HEK293 (cell line): ENCODE measurements around the gene HSD17B13.

ENCODE experiments used
- CTCF ChIA-PET: fragments of 350-600 bp; formaldehyde crosslinking; extraction: SDS; loops from one replicate; lab custom pipeline; 2021; ENCODE audit warnings: antibody characterized with exemption; lab: Yijun Ruan, JAX
- POLR2A ChIA-PET: fragments of 300-600 bp; formaldehyde crosslinking; extraction: SDS; loops from one replicate; lab custom pipeline; 2020; ENCODE audit warnings: antibody characterized with exemption, inconsistent platforms; lab: Yijun Ruan, JAX
- H3K27ac ChIP-seq: fragments of 200-500 bp; sonication (Bioruptor generic); 2 replicates; pipeline ENCODE4 v1.5.1; 2014; ENCODE audit warnings: low read depth, low read length, control low read depth, inconsistent platforms; ENCODE audit errors: extremely low read depth
- H3K36me3 ChIP-seq, 2 experiments: fragments of 200-500 bp in 1 of 2; sonication (Bioruptor generic) in 1 of 2; 1 replicate in 1 of 2; 2 replicates in 1 of 2; pipeline ENCODE4 v1.5.1; 2014 to 2017; ENCODE audit warnings: inconsistent platforms in 2 of 2, low read length in 2 of 2; ENCODE audit not compliant: control insufficient read depth in 2 of 2, insufficient read depth in 1 of 2
- H3K4me1 ChIP-seq: fragments of 200-500 bp; sonication (Bioruptor generic); 2 replicates; pipeline ENCODE4 v1.5.1; 2014; ENCODE audit warnings: mild to moderate bottlenecking, low read length, inconsistent platforms; ENCODE audit not compliant: control insufficient read depth, insufficient read depth
- H3K4me3 ChIP-seq: 2 replicates; pipeline ENCODE4 v1.5.1; 2011; ENCODE audit warnings: low read depth, mild to moderate bottlenecking, control low read depth, low read length, moderate library complexity
- H3K9me3 ChIP-seq: fragments of 200-500 bp; sonication (Bioruptor generic); 2 replicates; pipeline ENCODE4 v1.5.1; 2014; ENCODE audit warnings: low read depth, low read length, inconsistent platforms; ENCODE audit not compliant: control insufficient read depth, insufficient read depth
- CTCF ChIP-seq: fragments of 450-650 bp; formaldehyde crosslinking; IDR thresholded peaks from 2 replicates; pipeline ENCODE4 v1.5.1; 2016; ENCODE audit warnings: missing biosample characterization, missing genetic modification characterization
- HOXA7 ChIP-seq: sonication (generic); formaldehyde crosslinking; IDR thresholded peaks from 2 replicates; pipeline ENCODE4 v1.8.1; 2022; ENCODE audit warnings: missing genetic modification reagents, borderline replicate concordance
- HOXC10 ChIP-seq: sonication (generic); formaldehyde crosslinking; IDR thresholded peaks from 2 replicates; pipeline ENCODE4 v1.8.1; 2023; ENCODE audit warnings: mild to moderate bottlenecking, missing genetic modification reagents
- MYNN ChIP-seq: fragments of 450-650 bp; formaldehyde crosslinking; IDR thresholded peaks from 2 replicates; pipeline ENCODE4 v1.5.1; 2016; ENCODE audit warnings: missing biosample characterization, missing genetic modification characterization, borderline replicate concordance
- PRDM1 ChIP-seq: fragments of 450-650 bp; formaldehyde crosslinking; IDR thresholded peaks from 2 replicates; pipeline ENCODE4; 2016; ENCODE audit warnings: missing biosample characterization, missing genetic modification characterization
- ZFP3 ChIP-seq: fragments of 450-650 bp; formaldehyde crosslinking; IDR thresholded peaks from 2 replicates; pipeline ENCODE4 v1.5.1; 2016; ENCODE audit warnings: low read depth, missing biosample characterization, missing genetic modification characterization
- ZFP37 ChIP-seq: fragments of 450-650 bp; formaldehyde crosslinking; IDR thresholded peaks from 2 replicates; pipeline ENCODE4 v1.5.1; 2016; ENCODE audit warnings: missing biosample characterization, missing genetic modification characterization
- ZNF132 ChIP-seq: fragments of 450-650 bp; formaldehyde crosslinking; IDR thresholded peaks from 2 replicates; pipeline ENCODE4 v1.5.1; 2017; ENCODE audit warnings: missing biosample characterization, missing genetic modification characterization, borderline replicate concordance
- ZNF133 ChIP-seq: fragments of 450-650 bp; formaldehyde crosslinking; IDR thresholded peaks from 2 replicates; pipeline ENCODE4 v1.5.1; 2016; ENCODE audit warnings: missing biosample characterization, missing genetic modification characterization
- ZNF19 ChIP-seq: fragments of 450-650 bp; formaldehyde crosslinking; IDR thresholded peaks from 2 replicates; pipeline ENCODE4; 2016; ENCODE audit warnings: missing biosample characterization, missing genetic modification characterization, low read depth
- ZNF2 ChIP-seq: fragments of 450-650 bp; formaldehyde crosslinking; IDR thresholded peaks from 2 replicates; pipeline ENCODE4 v1.5.1; 2016; ENCODE audit warnings: missing biosample characterization, missing genetic modification characterization
- ZNF223 ChIP-seq: fragments of 450-650 bp; formaldehyde crosslinking; IDR thresholded peaks from 2 replicates; pipeline ENCODE4 v1.5.1; 2016; ENCODE audit warnings: missing biosample characterization, missing genetic modification characterization
- ZNF335 ChIP-seq: fragments of 450-650 bp; formaldehyde crosslinking; conservative IDR thresholded peaks from 2 replicates; pipeline ENCODE4 v1.5.1; 2016; ENCODE audit warnings: missing biosample characterization, missing genetic modification characterization
- ZNF37A ChIP-seq: fragments of 450-650 bp; IDR thresholded peaks from 2 replicates; pipeline ENCODE4 v1.5.1; 2018; ENCODE audit warnings: missing biosample characterization, missing genetic modification characterization
- ZNF654 ChIP-seq: fragments of 450-650 bp; formaldehyde crosslinking; IDR thresholded peaks from 2 replicates; pipeline ENCODE4 v1.5.1; 2016; ENCODE audit warnings: low read depth, missing biosample characterization, missing genetic modification characterization
- ZNF660 ChIP-seq: fragments of 450-650 bp; IDR thresholded peaks from 2 replicates; pipeline ENCODE4 v1.5.1; 2018; ENCODE audit warnings: missing biosample characterization, mild to moderate bottlenecking, missing genetic modification characterization
- ZNF664 ChIP-seq: fragments of 450-650 bp; formaldehyde crosslinking; IDR thresholded peaks from 2 replicates; pipeline ENCODE4 v1.5.1; 2016; ENCODE audit warnings: missing biosample characterization, missing genetic modification characterization
- ZNF670 ChIP-seq: fragments of 450-650 bp; formaldehyde crosslinking; IDR thresholded peaks from 2 replicates; pipeline ENCODE4 v1.5.1; 2016; ENCODE audit warnings: missing biosample characterization, missing genetic modification characterization, low read depth
- TF ChIP-seq, protein P1 (sequence below): fragments of 450-650 bp; formaldehyde crosslinking; IDR thresholded peaks from 2 replicates; pipeline ENCODE4 v1.5.1; 2016; ENCODE audit warnings: missing biosample characterization, missing genetic modification characterization
- TF ChIP-seq, protein P2 (sequence below): fragments of 450-650 bp; formaldehyde crosslinking; optimal IDR thresholded peaks from 2 replicates; pipeline ENCODE3; 2016; ENCODE audit warnings: missing biosample characterization, mild to moderate bottlenecking, missing genetic modification characterization
- TF ChIP-seq, protein P3 (sequence below): fragments of 450-650 bp; formaldehyde crosslinking; conservative IDR thresholded peaks from 2 replicates; pipeline ENCODE4 v1.5.1; 2016; ENCODE audit warnings: low read depth, missing biosample characterization, missing genetic modification characterization

Gene HSD17B13

GRCh38 chr4:87354168-87355102, 31.8 kb upstream of the HSD17B13 start:
- H3K27ac ChIP-seq = no peak overlapping the region
- ChIA-PET CTCF (interaction anchor here (0.6 to 2.7 kb wide), 15 partner anchors 21 to 497 kb away, joined by 3 to 18 read pairs (median 3); no protein-coding TSS in a partner anchor), POLR2A (interaction anchor here (0.6 to 1.4 kb wide), 2 partner anchors 68 to 110 kb away, joined by 3 to 4 read pairs; partner anchors contain the start of gene NUDT9)
- no peak overlapping the region for H3K4me3 ChIP-seq
- peaks cover 0 to 38% of the 10 kb centered on the region in 2 experiments; a peak in 1 of 3 replicates for H3K36me3 ChIP-seq
- H3K4me1 ChIP-seq = no peaks in the 10 kb centered on the region
- no peaks in the 10 kb centered on the region for H3K9me3 ChIP-seq
- TF ChIP-seq ZNF670 (tag by site-specific recombination) (no peak), ZFP3 (tag by site-specific recombination) (no peak), ZNF335 (tag by site-specific recombination) (0 out of 2 replicates have a peak, but pooled peaks have one; percentile 27), ZNF37A (tag by site-specific recombination) (no peak), ZFP37 (no peak)
- TF ChIP-seq, protein P1, sequence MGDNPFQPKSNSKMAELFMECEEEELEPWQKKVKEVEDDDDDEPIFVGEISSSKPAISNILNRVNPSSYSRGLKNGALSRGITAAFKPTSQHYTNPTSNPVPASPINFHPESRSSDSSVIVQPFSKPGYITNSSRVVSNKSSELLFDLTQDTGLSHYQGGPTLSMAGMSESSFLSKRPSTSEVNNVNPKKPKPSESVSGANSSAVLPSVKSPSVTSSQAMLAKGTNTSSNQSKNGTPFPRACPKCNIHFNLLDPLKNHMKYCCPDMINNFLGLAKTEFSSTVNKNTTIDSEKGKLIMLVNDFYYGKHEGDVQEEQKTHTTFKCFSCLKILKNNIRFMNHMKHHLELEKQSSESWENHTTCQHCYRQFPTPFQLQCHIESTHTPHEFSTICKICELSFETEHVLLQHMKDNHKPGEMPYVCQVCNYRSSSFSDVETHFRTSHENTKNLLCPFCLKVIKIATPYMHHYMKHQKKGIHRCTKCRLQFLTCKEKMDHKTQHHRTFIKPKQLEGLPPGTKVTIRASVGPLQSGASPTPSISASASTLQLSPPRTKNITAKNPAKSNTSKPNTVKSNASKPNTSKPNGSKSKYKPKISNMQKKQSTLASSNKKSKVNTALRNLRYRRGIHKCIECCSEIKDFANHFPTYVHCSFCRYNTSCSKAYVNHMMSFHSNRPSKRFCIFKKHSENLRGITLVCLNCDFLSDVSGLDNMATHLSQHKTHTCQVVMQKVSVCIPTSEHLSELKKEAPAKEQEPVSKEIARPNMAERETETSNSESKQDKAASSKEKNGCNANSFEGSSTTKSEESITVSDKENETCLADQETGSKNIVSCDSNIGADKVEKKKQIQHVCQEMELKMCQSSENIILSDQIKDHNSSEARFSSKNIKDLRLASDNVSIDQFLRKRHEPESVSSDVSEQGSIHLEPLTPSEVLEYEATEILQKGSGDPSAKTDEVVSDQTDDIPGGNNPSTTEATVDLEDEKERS = no peak
- TF ChIP-seq, protein P2, sequence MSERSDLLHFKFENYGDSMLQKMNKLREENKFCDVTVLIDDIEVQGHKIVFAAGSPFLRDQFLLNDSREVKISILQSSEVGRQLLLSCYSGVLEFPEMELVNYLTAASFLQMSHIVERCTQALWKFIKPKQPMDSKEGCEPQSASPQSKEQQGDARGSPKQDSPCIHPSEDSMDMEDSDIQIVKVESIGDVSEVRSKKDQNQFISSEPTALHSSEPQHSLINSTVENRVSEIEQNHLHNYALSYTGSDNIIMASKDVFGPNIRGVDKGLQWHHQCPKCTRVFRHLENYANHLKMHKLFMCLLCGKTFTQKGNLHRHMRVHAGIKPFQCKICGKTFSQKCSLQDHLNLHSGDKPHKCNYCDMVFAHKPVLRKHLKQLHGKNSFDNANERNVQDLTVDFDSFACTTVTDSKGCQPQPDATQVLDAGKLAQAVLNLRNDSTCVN = no peak

- Histone ChIP-seq H3K27ac (no peak overlapping the region), H3K9me3 (no peaks in the 10 kb centered on the region), H3K4me3 (no peak overlapping the region), H3K36me3 (peaks cover 0 to 31% of the 10 kb centered on the region in 2 experiments; a peak in 1 of 3 replicates), H3K4me1 (no peaks in the 10 kb centered on the region)
- TF ChIP-seq ZNF132 (tag by site-specific recombination) = no peak
- TF ChIP-seq ZNF2 = no peak
- no peak for TF ChIP-seq HOXA7 (CRISPR knock-in tag)
- no peak for TF ChIP-seq MYNN (tag by site-specific recombination)
- no peak for TF ChIP-seq ZNF133 (tag by site-specific recombination)
- no peak for TF ChIP-seq HOXC10 (CRISPR knock-in tag)
- 0 out of 2 replicates have a peak, but pooled peaks have one; percentile 8 for TF ChIP-seq CTCF (tag by site-specific recombination)
- 0 out of 2 replicates have a peak, but pooled peaks have one; percentile 26 for TF ChIP-seq ZNF660 (tag by site-specific recombination)
- TF ChIP-seq ZNF335 (tag by site-specific recombination) = 0 out of 2 replicates have a peak, but pooled peaks have one; percentile 20
- TF ChIP-seq ZNF664 (tag by site-specific recombination) = no peak
- TF ChIP-seq, protein P3, sequence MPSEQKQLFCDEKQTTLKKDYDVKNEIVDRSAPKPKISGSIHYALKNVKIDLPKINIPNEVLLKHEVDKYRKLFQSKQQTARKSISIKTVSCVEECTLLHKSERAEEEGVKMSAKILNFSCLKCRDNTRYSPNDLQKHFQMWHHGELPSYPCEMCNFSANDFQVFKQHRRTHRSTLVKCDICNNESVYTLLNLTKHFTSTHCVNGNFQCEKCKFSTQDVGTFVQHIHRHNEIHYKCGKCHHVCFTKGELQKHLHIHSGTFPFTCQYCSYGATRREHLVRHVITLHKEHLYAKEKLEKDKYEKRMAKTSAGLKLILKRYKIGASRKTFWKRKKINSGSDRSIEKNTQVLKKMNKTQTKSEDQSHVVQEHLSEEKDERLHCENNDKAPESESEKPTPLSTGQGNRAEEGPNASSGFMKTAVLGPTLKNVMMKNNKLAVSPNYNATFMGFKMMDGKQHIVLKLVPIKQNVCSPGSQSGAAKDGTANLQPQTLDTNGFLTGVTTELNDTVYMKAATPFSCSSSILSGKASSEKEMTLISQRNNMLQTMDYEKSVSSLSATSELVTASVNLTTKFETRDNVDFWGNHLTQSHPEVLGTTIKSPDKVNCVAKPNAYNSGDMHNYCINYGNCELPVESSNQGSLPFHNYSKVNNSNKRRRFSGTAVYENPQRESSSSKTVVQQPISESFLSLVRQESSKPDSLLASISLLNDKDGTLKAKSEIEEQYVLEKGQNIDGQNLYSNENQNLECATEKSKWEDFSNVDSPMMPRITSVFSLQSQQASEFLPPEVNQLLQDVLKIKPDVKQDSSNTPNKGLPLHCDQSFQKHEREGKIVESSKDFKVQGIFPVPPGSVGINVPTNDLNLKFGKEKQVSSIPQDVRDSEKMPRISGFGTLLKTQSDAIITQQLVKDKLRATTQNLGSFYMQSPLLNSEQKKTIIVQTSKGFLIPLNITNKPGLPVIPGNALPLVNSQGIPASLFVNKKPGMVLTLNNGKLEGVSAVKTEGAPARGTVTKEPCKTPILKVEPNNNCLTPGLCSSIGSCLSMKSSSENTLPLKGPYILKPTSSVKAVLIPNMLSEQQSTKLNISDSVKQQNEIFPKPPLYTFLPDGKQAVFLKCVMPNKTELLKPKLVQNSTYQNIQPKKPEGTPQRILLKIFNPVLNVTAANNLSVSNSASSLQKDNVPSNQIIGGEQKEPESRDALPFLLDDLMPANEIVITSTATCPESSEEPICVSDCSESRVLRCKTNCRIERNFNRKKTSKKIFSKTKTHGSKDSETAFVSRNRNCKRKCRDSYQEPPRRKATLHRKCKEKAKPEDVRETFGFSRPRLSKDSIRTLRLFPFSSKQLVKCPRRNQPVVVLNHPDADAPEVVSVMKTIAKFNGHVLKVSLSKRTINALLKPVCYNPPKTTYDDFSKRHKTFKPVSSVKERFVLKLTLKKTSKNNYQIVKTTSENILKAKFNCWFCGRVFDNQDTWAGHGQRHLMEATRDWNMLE = no peak
- TF ChIP-seq ZNF223 (tag by site-specific recombination) = no peak
- TF ChIP-seq ZNF19 = no peak
- peak; percentile 90 for TF ChIP-seq ZNF654 (tag by site-specific recombination)
- peak; percentile 49; the same call in 1 of the 2 replicates for TF ChIP-seq PRDM1 (tag by site-specific recombination)
- ChIA-PET CTCF (interaction anchor here (0.6 to 2.7 kb wide), 14 partner anchors 20 to 617 kb away, joined by 3 to 18 read pairs (median 3); no protein-coding TSS in a partner anchor), POLR2A (interaction anchor here (1.4 kb wide), 1 partner anchor 69 kb away, joined by 3 read pairs; the partner anchor contains the start of gene NUDT9)
These were observed 30.9 kb upstream of the HSD17B13 start for GRCh38 chr4:87353592-87353991.
